ENCODE measurements around the gene SLC35E2B.

Gene SLC35E2B

GRCh38 chr1:1703796-1704195 is 11.2 kb upstream of the SLC35E2B start:
- TF ChIP-seq REST (IDR thresholded peaks at IDR 0.05; ENCODE audit: insufficient read depth in 1 of 2, low read depth in 2 of 2, low read length in 2 of 2) (no peak), FOXP2 (optimal IDR thresholded peaks at IDR 0.05; ENCODE audit: borderline replicate concordance, extremely low read depth, extremely low read length, insufficient read depth) (no peak), TAF1 (IDR thresholded peaks at IDR 0.05; ENCODE audit: borderline replicate concordance, insufficient read depth, low read length) (no peak), SIN3A (IDR thresholded peaks at IDR 0.05; ENCODE audit: borderline replicate concordance, insufficient read depth, low read length) (no peak), POLR2AphosphoS5 (IDR thresholded peaks at IDR 0.05; ENCODE audit: low read depth, low read length) (no peak)

GRCh38 chr1:1692324-1692713 is 276 bp downstream of the SLC35E2B start:
- TF ChIP-seq POLR2AphosphoS5 (IDR thresholded peaks at IDR 0.05; ENCODE audit: low read depth, low read length): 0 out of 2 replicates have a peak, but pooled peaks have one; percentile 39

GRCh38 chr1:1687846-1688245 is 4.7 kb downstream of the SLC35E2B start:
- TF ChIP-seq POLR2AphosphoS5 (IDR thresholded peaks at IDR 0.05; ENCODE audit: low read depth, low read length) (no peak), REST (IDR thresholded peaks at IDR 0.05; ENCODE audit: insufficient read depth in 1 of 2, low read depth in 2 of 2, low read length in 2 of 2) (no peak), SIN3A (IDR thresholded peaks at IDR 0.05; ENCODE audit: borderline replicate concordance, insufficient read depth, low read length) (no peak), FOXP2 (optimal IDR thresholded peaks at IDR 0.05; ENCODE audit: borderline replicate concordance, extremely low read depth, extremely low read length, insufficient read depth) (no peak), TAF1 (IDR thresholded peaks at IDR 0.05; ENCODE audit: borderline replicate concordance, insufficient read depth, low read length) (no peak)

- TF ChIP-seq REST (IDR thresholded peaks at IDR 0.05; ENCODE audit: insufficient read depth in 1 of 2, low read depth in 2 of 2, low read length in 2 of 2) (no peak), FOXP2 (optimal IDR thresholded peaks at IDR 0.05; ENCODE audit: borderline replicate concordance, extremely low read depth, extremely low read length, insufficient read depth) (no peak), SIN3A (IDR thresholded peaks at IDR 0.05; ENCODE audit: borderline replicate concordance, insufficient read depth, low read length) (no peak), TAF1 (IDR thresholded peaks at IDR 0.05; ENCODE audit: borderline replicate concordance, insufficient read depth, low read length) (no peak), POLR2AphosphoS5 (IDR thresholded peaks at IDR 0.05; ENCODE audit: low read depth, low read length) (no peak)
Measured at GRCh38 chr1:1684031-1684681, 8.4 kb downstream of the SLC35E2B start.

GRCh38 chr1:1683104-1683905 is 9.3 kb downstream of the SLC35E2B start:
- TF ChIP-seq POLR2AphosphoS5 (IDR thresholded peaks at IDR 0.05; ENCODE audit: low read depth, low read length): no peak
- TF ChIP-seq TAF1 (IDR thresholded peaks at IDR 0.05; ENCODE audit: borderline replicate concordance, insufficient read depth, low read length): no peak
- TF ChIP-seq FOXP2 (optimal IDR thresholded peaks at IDR 0.05; ENCODE audit: borderline replicate concordance, extremely low read depth, extremely low read length, insufficient read depth): no peak
- TF ChIP-seq REST (IDR thresholded peaks at IDR 0.05; ENCODE audit: insufficient read depth in 1 of 2, low read depth in 2 of 2, low read length in 2 of 2): no peak
